HepG2 (cell line): Measurements from ENCODE around the gene SLC34A3. TPM values are rescaled to one million over a fixed set of nuclear protein-coding genes. Genes with fewer than 3 reads are reported as not detected.

Experiments
- AHR ChIP-seq: IDR thresholded peaks from 2 replicates; pipeline ENCODE4 v1.6.1; 2018; ENCODE audit warnings: missing genetic modification reagents, missing compliant biosample characterization
- GABPA ChIP-seq, 2 experiments: IDR thresholded peaks; 2 replicates each; pipeline ENCODE4 v1.6.1; 2011 to 2016; ENCODE audit warnings: low read depth in 2 of 2, low read length in 1 of 2, missing biosample characterization in 1 of 2, missing genetic modification characterization in 1 of 2
- GLMP ChIP-seq: sonication (generic); formaldehyde crosslinking; IDR thresholded peaks from 2 replicates; pipeline ENCODE4 v1.9.0; 2021; ENCODE audit warnings: missing genetic modification reagents, mild to moderate bottlenecking, borderline replicate concordance
- HDAC2 ChIP-seq: sonication (generic); formaldehyde crosslinking; IDR thresholded peaks from 2 replicates; pipeline ENCODE4 v1.4.0; 2020; ENCODE audit warnings: missing genetic modification reagents
- HNRNPH1 ChIP-seq: fragments of 200-400 bp; formaldehyde crosslinking; optimal IDR thresholded peaks from 2 replicates; pipeline ENCODE3; 2017; ENCODE audit warnings: mild to moderate bottlenecking, low read depth, low read length
- MYC ChIP-seq: sonication (generic); formaldehyde crosslinking; IDR thresholded peaks from 2 replicates; pipeline ENCODE4 v1.9.0; 2021; ENCODE audit warnings: missing genetic modification reagents, borderline replicate concordance
- PHF21A ChIP-seq: sonication (generic); formaldehyde crosslinking; IDR thresholded peaks from 2 replicates; pipeline ENCODE4 v1.5.0; 2020; ENCODE audit warnings: mild to moderate bottlenecking, missing genetic modification reagents
- RARA ChIP-seq: IDR thresholded peaks from 2 replicates; pipeline ENCODE4 v1.6.1; 2016; ENCODE audit warnings: missing genetic modification reagents, missing compliant biosample characterization
- SMYD3 ChIP-seq: sonication (generic); formaldehyde crosslinking; IDR thresholded peaks from 2 replicates; pipeline ENCODE4 v1.8.1; 2023; ENCODE audit warnings: mild to moderate bottlenecking, missing genetic modification reagents
- TEF ChIP-seq: sonication (generic); formaldehyde crosslinking; IDR thresholded peaks from 2 replicates; pipeline ENCODE4 v1.5.0; 2020; ENCODE audit warnings: missing genetic modification reagents
- ZBTB38 ChIP-seq: sonication (generic); formaldehyde crosslinking; IDR thresholded peaks from 2 replicates; pipeline ENCODE4 v1.5.1; 2020; ENCODE audit warnings: mild to moderate bottlenecking, missing genetic modification reagents
- ZFY ChIP-seq: sonication (generic); formaldehyde crosslinking; IDR thresholded peaks from 2 replicates; pipeline ENCODE4 v1.4.0; 2020; ENCODE audit warnings: missing genetic modification reagents
- ZNF24 ChIP-seq: fragments of 450-650 bp; IDR thresholded peaks from 2 replicates; pipeline ENCODE4 v1.6.1; 2017; ENCODE audit warnings: antibody characterized with exemption, mild to moderate bottlenecking
- ZNF605 ChIP-seq: sonication (generic); formaldehyde crosslinking; IDR thresholded peaks from 2 replicates; pipeline ENCODE4 v1.8.0; 2022; ENCODE audit warnings: mild to moderate bottlenecking, missing genetic modification reagents
- ZNF672 ChIP-seq: sonication (generic); formaldehyde crosslinking; IDR thresholded peaks from 2 replicates; pipeline ENCODE4 v1.8.1; 2022; ENCODE audit warnings: missing genetic modification reagents
- polyA plus RNA-seq, 8 experiments: library from polyadenylated mRNA; depleted of rRNA in 3 of 8; stranded (reverse) in 7 of 8; unstranded in 1 of 8; fragments of >200 nt; fragmentation: Illumina TruSeq in 4 of 8; extraction: Trizol in 4 of 8; gene quantifications; 2 replicates each; pipeline versions ENCODE4 v1.2.1 to v1.2.3, GENCODE V29; 2011 to 2016; ENCODE audit warnings: low read depth in 4 of 8, missing spikeins in 1 of 8, mixed read lengths in 1 of 8; ENCODE audit not compliant: insufficient read depth in 1 of 8
- total RNA-seq, 5 experiments: library from RNA; depleted of rRNA; stranded (reverse); fragments of >200 nt; fragmentation: Illumina TruSeq; extraction: Trizol; gene quantifications; 2 replicates each; pipeline ENCODE4 v1.2.3, GENCODE V29; 2016; ENCODE audit warnings: low read depth in 1 of 5
- TF ChIP-seq, protein P1 (sequence below): sonication (generic); formaldehyde crosslinking; IDR thresholded peaks from 2 replicates; pipeline ENCODE4 v1.4.0; 2020; ENCODE audit warnings: missing genetic modification reagents
- TF ChIP-seq, protein P2 (sequence below): IDR thresholded peaks from 2 replicates; pipeline ENCODE4 v1.6.1; 2016; ENCODE audit warnings: missing compliant biosample characterization, missing genetic modification reagents, borderline replicate concordance
- TF ChIP-seq, protein P3 (sequence below), 2 experiments: fragments of 450-650 bp in 1 of 2; sonication (generic) in 1 of 2; formaldehyde crosslinking; IDR thresholded peaks; 2 replicates each; pipeline versions ENCODE4 v1.5.0 to v1.8.0; 2020 to 2022; ENCODE audit warnings: mild to moderate bottlenecking in 1 of 2, missing genetic modification reagents in 1 of 2
- TF ChIP-seq, protein P4 (sequence below): sonication (generic); formaldehyde crosslinking; IDR thresholded peaks from 2 replicates; pipeline ENCODE4 v1.5.1; 2020; ENCODE audit warnings: mild to moderate bottlenecking, missing genetic modification reagents, moderate library complexity
- TF ChIP-seq, protein P5 (sequence below): sonication (generic); formaldehyde crosslinking; IDR thresholded peaks from 2 replicates; pipeline ENCODE4 v1.4.0; 2020; ENCODE audit warnings: missing genetic modification reagents, mild to moderate bottlenecking, borderline replicate concordance

Gene SLC34A3
- total and polyA plus RNA-seq, 2 of the 13 experiments (the other 11 are each of a cell fraction or from before 2014, with no cell fraction given) = 0.07 to 1.0 TPM

- TF ChIP-seq, protein P1, sequence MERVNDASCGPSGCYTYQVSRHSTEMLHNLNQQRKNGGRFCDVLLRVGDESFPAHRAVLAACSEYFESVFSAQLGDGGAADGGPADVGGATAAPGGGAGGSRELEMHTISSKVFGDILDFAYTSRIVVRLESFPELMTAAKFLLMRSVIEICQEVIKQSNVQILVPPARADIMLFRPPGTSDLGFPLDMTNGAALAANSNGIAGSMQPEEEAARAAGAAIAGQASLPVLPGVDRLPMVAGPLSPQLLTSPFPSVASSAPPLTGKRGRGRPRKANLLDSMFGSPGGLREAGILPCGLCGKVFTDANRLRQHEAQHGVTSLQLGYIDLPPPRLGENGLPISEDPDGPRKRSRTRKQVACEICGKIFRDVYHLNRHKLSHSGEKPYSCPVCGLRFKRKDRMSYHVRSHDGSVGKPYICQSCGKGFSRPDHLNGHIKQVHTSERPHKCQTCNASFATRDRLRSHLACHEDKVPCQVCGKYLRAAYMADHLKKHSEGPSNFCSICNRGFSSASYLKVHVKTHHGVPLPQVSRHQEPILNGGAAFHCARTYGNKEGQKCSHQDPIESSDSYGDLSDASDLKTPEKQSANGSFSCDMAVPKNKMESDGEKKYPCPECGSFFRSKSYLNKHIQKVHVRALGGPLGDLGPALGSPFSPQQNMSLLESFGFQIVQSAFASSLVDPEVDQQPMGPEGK = peak; percentile 78; the same call in 1 of the 2 replicates
- TF ChIP-seq ZNF672 (CRISPR knock-in tag) = no peak
- TF ChIP-seq HNRNPH1 = no peak
- TF ChIP-seq ZBTB38 (CRISPR knock-in tag) = no peak; the same call in 1 of the 2 replicates
- TF ChIP-seq HDAC2 = no peak
- no peak for TF ChIP-seq GLMP
- TF ChIP-seq SMYD3 (CRISPR knock-in tag) = no peak
- no peak for TF ChIP-seq ZNF24
- no peak for TF ChIP-seq GABPA (IDR thresholded peaks at IDR 0.05; ENCODE audit: low read depth, low read length)
- no peak for TF ChIP-seq GABPA (CRISPR knock-in tag; IDR thresholded peaks at IDR 0.05; ENCODE audit: low read depth)
- TF ChIP-seq PHF21A (CRISPR knock-in tag) = 0 out of 2 replicates have a peak, but pooled peaks have one; percentile 5
- no peak for TF ChIP-seq TEF (CRISPR knock-in tag)
- TF ChIP-seq, protein P2, sequence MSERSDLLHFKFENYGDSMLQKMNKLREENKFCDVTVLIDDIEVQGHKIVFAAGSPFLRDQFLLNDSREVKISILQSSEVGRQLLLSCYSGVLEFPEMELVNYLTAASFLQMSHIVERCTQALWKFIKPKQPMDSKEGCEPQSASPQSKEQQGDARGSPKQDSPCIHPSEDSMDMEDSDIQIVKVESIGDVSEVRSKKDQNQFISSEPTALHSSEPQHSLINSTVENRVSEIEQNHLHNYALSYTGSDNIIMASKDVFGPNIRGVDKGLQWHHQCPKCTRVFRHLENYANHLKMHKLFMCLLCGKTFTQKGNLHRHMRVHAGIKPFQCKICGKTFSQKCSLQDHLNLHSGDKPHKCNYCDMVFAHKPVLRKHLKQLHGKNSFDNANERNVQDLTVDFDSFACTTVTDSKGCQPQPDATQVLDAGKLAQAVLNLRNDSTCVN (CRISPR knock-in tag) = no peak
- no peak for TF ChIP-seq MYC (CRISPR knock-in tag)
- TF ChIP-seq, protein P3, sequence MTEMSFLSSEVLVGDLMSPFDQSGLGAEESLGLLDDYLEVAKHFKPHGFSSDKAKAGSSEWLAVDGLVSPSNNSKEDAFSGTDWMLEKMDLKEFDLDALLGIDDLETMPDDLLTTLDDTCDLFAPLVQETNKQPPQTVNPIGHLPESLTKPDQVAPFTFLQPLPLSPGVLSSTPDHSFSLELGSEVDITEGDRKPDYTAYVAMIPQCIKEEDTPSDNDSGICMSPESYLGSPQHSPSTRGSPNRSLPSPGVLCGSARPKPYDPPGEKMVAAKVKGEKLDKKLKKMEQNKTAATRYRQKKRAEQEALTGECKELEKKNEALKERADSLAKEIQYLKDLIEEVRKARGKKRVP (CRISPR knock-in tag; IDR thresholded peaks at IDR 0.05) = 0 out of 4 replicates have a peak, but pooled peaks of 1 of the 2 experiments have one; percentile 1
- peak; percentile 54; the same call in 1 of the 2 replicates for TF ChIP-seq ZFY (CRISPR knock-in tag)
- TF ChIP-seq, protein P4, sequence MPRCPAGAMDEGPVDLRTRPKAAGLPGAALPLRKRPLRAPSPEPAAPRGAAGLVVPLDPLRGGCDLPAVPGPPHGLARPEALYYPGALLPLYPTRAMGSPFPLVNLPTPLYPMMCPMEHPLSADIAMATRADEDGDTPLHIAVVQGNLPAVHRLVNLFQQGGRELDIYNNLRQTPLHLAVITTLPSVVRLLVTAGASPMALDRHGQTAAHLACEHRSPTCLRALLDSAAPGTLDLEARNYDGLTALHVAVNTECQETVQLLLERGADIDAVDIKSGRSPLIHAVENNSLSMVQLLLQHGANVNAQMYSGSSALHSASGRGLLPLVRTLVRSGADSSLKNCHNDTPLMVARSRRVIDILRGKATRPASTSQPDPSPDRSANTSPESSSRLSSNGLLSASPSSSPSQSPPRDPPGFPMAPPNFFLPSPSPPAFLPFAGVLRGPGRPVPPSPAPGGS = no peak; the same call in 1 of the 2 replicates
- TF ChIP-seq, protein P5, sequence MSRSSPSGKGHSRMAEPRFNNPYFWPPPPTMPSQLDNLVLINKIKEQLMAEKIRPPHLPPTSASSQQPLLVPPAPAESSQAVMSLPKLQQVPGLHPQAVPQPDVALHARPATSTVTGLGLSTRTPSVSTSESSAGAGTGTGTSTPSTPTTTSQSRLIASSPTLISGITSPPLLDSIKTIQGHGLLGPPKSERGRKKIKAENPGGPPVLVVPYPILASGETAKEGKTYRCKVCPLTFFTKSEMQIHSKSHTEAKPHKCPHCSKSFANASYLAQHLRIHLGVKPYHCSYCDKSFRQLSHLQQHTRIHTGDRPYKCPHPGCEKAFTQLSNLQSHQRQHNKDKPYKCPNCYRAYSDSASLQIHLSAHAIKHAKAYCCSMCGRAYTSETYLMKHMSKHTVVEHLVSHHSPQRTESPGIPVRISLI (CRISPR knock-in tag) = no peak
- no peak for TF ChIP-seq AHR (CRISPR knock-in tag)
- TF ChIP-seq ZNF605 = 0 out of 2 replicates have a peak, but pooled peaks have one; percentile 8
- TF ChIP-seq RARA (CRISPR knock-in tag) = no peak
Measured at GRCh38 chr9:137255448-137256114, 24.9 kb downstream of the SLC34A3 start (continued).
